IPS-15b (cell line): ENCODE measurements around the gene GOLGA6L9.
"Not testable (repeated sequence)": the region's sequence is repeated elsewhere in the genome, so short reads cannot be mapped to it uniquely, and the experiment has no call there.

Source experiments
- H3K27me3 ChIP-seq: one replicate; pipeline ENCODE4 v1.6.1; 2013; ENCODE audit warnings: low read length; ENCODE audit not compliant: control insufficient read depth, insufficient read depth
- H3K36me3 ChIP-seq: one replicate; pipeline ENCODE4 v1.6.1; 2013; ENCODE audit warnings: low read length; ENCODE audit not compliant: control insufficient read depth, insufficient read depth
- H3K4me1 ChIP-seq: one replicate; pipeline ENCODE4 v1.6.1; 2013; ENCODE audit warnings: mild to moderate bottlenecking, low read length; ENCODE audit not compliant: control insufficient read depth, insufficient read depth
- H3K4me3 ChIP-seq: one replicate; pipeline ENCODE4 v1.5.1; 2013; ENCODE audit warnings: low read depth, low read length
- H3K9ac ChIP-seq: one replicate; pipeline ENCODE4 v1.6.1; 2013; ENCODE audit warnings: low read depth, mild to moderate bottlenecking, low read length
- H3K9me3 ChIP-seq: one replicate; pipeline ENCODE4 v1.6.1; 2013; ENCODE audit warnings: mild to moderate bottlenecking, low read length; ENCODE audit not compliant: control insufficient read depth, insufficient read depth

The GOLGA6L9 gene

GRCh38 chr15:82472269-82472982, 42.8 kb downstream of the GOLGA6L9 start:
- not testable (repeated sequence) for H3K27me3 ChIP-seq

GRCh38 chr15:82474596-82475325, 45.1 kb downstream of the GOLGA6L9 start:
- H3K4me1 ChIP-seq, H3K9me3 ChIP-seq, H3K4me3 ChIP-seq, H3K36me3 ChIP-seq, H3K27me3 ChIP-seq, H3K9ac ChIP-seq: not testable (repeated sequence)

More at GRCh38 chr15:82472269-82472982, 42.8 kb downstream of the GOLGA6L9 start:
- H3K4me1 ChIP-seq, H3K9ac ChIP-seq, H3K4me3 ChIP-seq, H3K36me3 ChIP-seq, H3K9me3 ChIP-seq: not testable (repeated sequence)

GRCh38 chr15:82475345-82475967, 45.8 kb downstream of the GOLGA6L9 start:
- not testable (repeated sequence) for H3K9me3 ChIP-seq, H3K36me3 ChIP-seq, H3K4me1 ChIP-seq, H3K27me3 ChIP-seq, H3K9ac ChIP-seq, H3K4me3 ChIP-seq

GRCh38 chr15:82476697-82477342, 47.2 kb downstream of the GOLGA6L9 start:
- not testable (repeated sequence) for H3K27me3 ChIP-seq, H3K4me1 ChIP-seq, H3K9ac ChIP-seq

GRCh38 chr15:82477343-82478057, 47.9 kb downstream of the GOLGA6L9 start:
- H3K4me1 ChIP-seq, H3K36me3 ChIP-seq, H3K27me3 ChIP-seq, H3K9me3 ChIP-seq, H3K4me3 ChIP-seq, H3K9ac ChIP-seq: not testable (repeated sequence)

More at GRCh38 chr15:82476697-82477342, 47.2 kb downstream of the GOLGA6L9 start:
- not testable (repeated sequence) for H3K36me3 ChIP-seq, H3K9me3 ChIP-seq, H3K4me3 ChIP-seq
